DND-41 (cell line): ENCODE measurements around the gene RAB6A.

Experiments
- ATAC-seq: fragments of 200-7000 bp; cut with Tn5 transposase; 3 replicates; pipeline ENCODE4 v1.9.1; 2021; ENCODE audit warnings: low read depth; ENCODE audit not compliant: insufficient read depth
- DNase-seq: peaks from one replicate; pipeline ENCODE4 v3.0.0-alpha.2; 2020
- H2AFZ ChIP-seq: 2 replicates; pipeline ENCODE4 v1.6.0; 2012; ENCODE audit warnings: low read depth, low read length
- H3K27ac ChIP-seq: 2 replicates; pipeline ENCODE4 v1.5.1; 2012; ENCODE audit warnings: low read length, inconsistent platforms
- H3K27me3 ChIP-seq: fragments of 200-600 bp; sonication (generic); 2 replicates; pipeline ENCODE4 v1.6.0; 2012; ENCODE audit warnings: low read length, mild to moderate bottlenecking, inconsistent platforms; ENCODE audit not compliant: insufficient read depth, poor library complexity
- H3K36me3 ChIP-seq: 2 replicates; pipeline ENCODE4 v1.5.1; 2012; ENCODE audit warnings: low read length, inconsistent platforms; ENCODE audit not compliant: insufficient read depth
- H3K4me1 ChIP-seq: 2 replicates; pipeline ENCODE4 v1.5.1; 2012; ENCODE audit warnings: mild to moderate bottlenecking, low read length; ENCODE audit not compliant: insufficient read depth
- H3K4me2 ChIP-seq: 2 replicates; pipeline ENCODE4 v1.6.0; 2012; ENCODE audit warnings: mild to moderate bottlenecking, moderate library complexity, low read length, inconsistent platforms; ENCODE audit not compliant: insufficient read depth
- H3K4me3 ChIP-seq, 2 experiments: fragments of 200-600 bp in 1 of 2; shearing (Covaris generic) in 1 of 2; 2 replicates each; pipeline ENCODE4 v1.5.1; 2012 to 2016; ENCODE audit warnings: inconsistent platforms in 2 of 2, low read length in 2 of 2, mild to moderate bottlenecking in 2 of 2, low read depth in 1 of 2, moderate library complexity in 1 of 2
- H3K79me2 ChIP-seq: 2 replicates; pipeline ENCODE4 v1.6.0; 2012; ENCODE audit warnings: low read length, inconsistent platforms; ENCODE audit not compliant: insufficient read depth
- H3K9ac ChIP-seq: 2 replicates; pipeline ENCODE4 v1.6.0; 2012; ENCODE audit warnings: low read depth, mild to moderate bottlenecking, inconsistent platforms, low read length, moderate library complexity
- H3K9me3 ChIP-seq: 2 replicates; pipeline ENCODE4 v1.5.1; 2012; ENCODE audit warnings: low read length, moderate library complexity, mild to moderate bottlenecking, inconsistent platforms; ENCODE audit not compliant: insufficient read depth, severe bottlenecking
- H4K20me1 ChIP-seq: 2 replicates; pipeline ENCODE4 v1.6.0; 2012; ENCODE audit warnings: low read length; ENCODE audit not compliant: insufficient read depth
- CTCF ChIP-seq: IDR thresholded peaks from 2 replicates; pipeline ENCODE4 v1.5.1; 2012; ENCODE audit warnings: borderline replicate concordance, low read length, moderate library complexity, mild to moderate bottlenecking; ENCODE audit not compliant: poor library complexity, severe bottlenecking; ENCODE audit errors: extremely low read depth
- EZH2 ChIP-seq: IDR thresholded peaks from 3 replicates; pipeline ENCODE4 v1.6.1; 2012; ENCODE audit warnings: borderline replicate concordance, low read depth, mild to moderate bottlenecking, moderate library complexity, low read length, inconsistent platforms; ENCODE audit not compliant: severe bottlenecking

The RAB6A gene

GRCh38 chr11:73755670-73756069, 5.2 kb downstream of the RAB6A start:
- Histone ChIP-seq H3K9ac (no peak overlapping the region), H3K27me3 (no peaks in the 10 kb centered on the region), H3K36me3 (no peaks in the 10 kb centered on the region; the same call in 1 of the 2 replicates), H4K20me1 (peaks cover 45% of the 10 kb centered on the region; the same call in 1 of the 2 replicates), H3K9me3 (no peaks in the 10 kb centered on the region), H3K4me3 (no peak overlapping the region), H3K4me1 (peaks cover 25% of the 10 kb centered on the region), H3K4me2 (no peak overlapping the region), H3K79me2 (peaks cover 97% of the 10 kb centered on the region), H2AFZ (no peak overlapping the region), H3K27ac (no peak overlapping the region)
- no peak for TF ChIP-seq EZH2
- TF ChIP-seq CTCF: no peak
- ATAC-seq (no peak), DNase-seq (no peak)

- H3K4me3 ChIP-seq: no peak overlapping the region
These were observed 6.9 kb downstream of the RAB6A start for GRCh38 chr11:73753938-73754337.

GRCh38 chr11:73752903-73753302, 8.0 kb downstream of the RAB6A start:
- ATAC-seq: no peak
- Histone ChIP-seq H3K4me2 (no peak overlapping the region), H3K36me3 (no peaks in the 10 kb centered on the region), H3K27me3 (no peaks in the 10 kb centered on the region), H3K79me2 (peaks cover 97% of the 10 kb centered on the region), H3K4me1 (peaks cover 4% of the 10 kb centered on the region; the same call in 1 of the 2 replicates), H3K27ac (no peak overlapping the region), H2AFZ (no peak overlapping the region), H3K9me3 (no peaks in the 10 kb centered on the region), H3K9ac (no peak overlapping the region), H4K20me1 (peaks cover 44% of the 10 kb centered on the region; the same call in 1 of the 2 replicates), H3K4me3 (no peak overlapping the region)
- TF ChIP-seq EZH2 (no peak), CTCF (no peak)
- no peak for DNase-seq

More at GRCh38 chr11:73753938-73754337, 6.9 kb downstream of the RAB6A start:
- peaks cover 97% of the 10 kb centered on the region for H3K79me2 ChIP-seq
- DNase-seq (no peak), ATAC-seq (no peak)
- H3K36me3 ChIP-seq: no peaks in the 10 kb centered on the region
- H3K4me2 ChIP-seq: no peak overlapping the region
- H3K4me1 ChIP-seq: peaks cover 15% of the 10 kb centered on the region
- no peak overlapping the region for H2AFZ ChIP-seq
- no peaks in the 10 kb centered on the region for H3K9me3 ChIP-seq
- H3K9ac ChIP-seq: no peak overlapping the region
- no peaks in the 10 kb centered on the region for H3K27me3 ChIP-seq
- TF ChIP-seq EZH2: no peak
- no peak for TF ChIP-seq CTCF
- H3K27ac ChIP-seq: no peak overlapping the region
- peaks cover 47% of the 10 kb centered on the region; the same call in 1 of the 2 replicates for H4K20me1 ChIP-seq
